ENCODE results near the gene NR2F2.

Gene NR2F2

DNA sequence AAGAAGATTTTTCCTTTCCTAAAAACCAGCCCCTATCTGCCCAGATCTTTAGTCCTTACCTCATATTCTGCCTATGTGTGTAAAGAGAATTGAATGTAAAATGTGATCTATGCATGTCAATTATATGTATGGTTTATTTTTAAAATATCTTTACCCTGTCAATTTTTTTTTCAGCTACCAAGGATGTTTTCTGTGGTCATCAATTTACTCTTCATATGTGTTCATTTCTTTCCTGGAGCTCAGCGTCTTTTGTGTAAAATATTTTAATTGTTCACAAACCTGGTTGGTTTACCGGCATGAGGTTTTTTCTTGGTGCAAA lies 1.7 kb upstream of the NR2F2 start:
- TF ChIP-seq CTCF (IDR thresholded peaks at IDR 0.05; ENCODE audit: extremely low read depth, missing control alignments): no peak
- DNase-seq (ENCODE audit: low spot score): no peak

GRCh38 chr15:96329403-96329981 lies 1.0 kb upstream of the NR2F2 start:
- DNase-seq (ENCODE audit: low spot score): peak; percentile 15
- TF ChIP-seq CTCF (IDR thresholded peaks at IDR 0.05; ENCODE audit: extremely low read depth, missing control alignments): no peak

GRCh38 chr15:96330064-96330449 lies 443 bp upstream of the NR2F2 start:
- no peak for TF ChIP-seq CTCF (IDR thresholded peaks at IDR 0.05; ENCODE audit: extremely low read depth, missing control alignments)
- no peak for DNase-seq (ENCODE audit: low spot score)

GRCh38 chr15:96331144-96331944 lies 844 bp downstream of the NR2F2 start:
- DNase-seq (ENCODE audit: low spot score): peak; percentile 52
- TF ChIP-seq CTCF (IDR thresholded peaks at IDR 0.05; ENCODE audit: extremely low read depth, missing control alignments): no peak

GRCh38 chr15:96331945-96332636 lies 1.6 kb downstream of the NR2F2 start:
- DNase-seq (ENCODE audit: low spot score): peak; percentile 26
- TF ChIP-seq CTCF (IDR thresholded peaks at IDR 0.05; ENCODE audit: extremely low read depth, missing control alignments): no peak

DNA sequence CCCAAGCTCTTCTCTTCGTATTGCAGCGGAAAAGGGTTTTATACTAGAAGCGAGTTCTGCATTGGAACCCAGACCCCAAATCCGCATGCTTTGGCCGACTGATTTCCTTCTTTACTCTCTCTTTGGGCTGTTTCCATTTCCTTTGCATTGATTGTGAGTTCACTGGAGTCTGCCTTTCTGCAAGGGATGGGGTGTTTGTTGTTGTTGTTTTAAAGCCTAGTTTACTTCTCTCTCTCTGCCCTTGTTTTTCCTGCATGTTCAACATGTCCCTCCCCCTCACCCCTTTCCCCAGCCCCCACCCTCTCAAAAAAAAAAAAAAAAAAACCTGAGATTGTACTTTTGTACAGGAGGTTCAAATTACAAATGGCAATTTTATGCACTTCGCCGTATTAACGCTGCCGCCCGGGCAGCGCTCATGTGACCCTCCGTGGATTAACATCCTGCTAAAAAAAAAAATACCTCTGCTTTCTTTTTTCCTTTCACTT lies 2.2 kb downstream of the NR2F2 start:
- no peak for DNase-seq (ENCODE audit: low spot score)
- no peak for TF ChIP-seq CTCF (IDR thresholded peaks at IDR 0.05; ENCODE audit: extremely low read depth, missing control alignments)
